HCT116 (cell line): Measurements from ENCODE around the gene MOV10L1. TPM values are rescaled to one million over a fixed set of nuclear protein-coding genes. Genes with fewer than 3 reads are reported as not detected.

Experiments
- ATAC-seq: fragments of 200-7000 bp; cut with Tn5 transposase; 2 replicates; pipeline ENCODE4 v1.9.1; 2020; ENCODE audit warnings: mild to moderate bottlenecking, moderate library complexity
- BruUV-seq: library from RNA; stranded (reverse); fragments of 400-500 nt; replicated peaks from 2 replicates; lab custom pipeline; 2021; lab: Mats Ljungman, UMichigan
- CTCF ChIA-PET: fragments of 300-600 bp; sonication (Branson Sonifier 250); formaldehyde crosslinking; loops from one replicate; lab custom pipeline; 2021; ENCODE audit warnings: antibody characterized with exemption; lab: Charles Lee
- POLR2A ChIA-PET: fragments of 300-600, 350-600 bp; sonication (Branson Sonifier 250); formaldehyde crosslinking; loops from one replicate; lab custom pipeline; 2021; ENCODE audit warnings: antibody characterized with exemption; lab: Charles Lee
- RAD21 ChIA-PET, 2 experiments: fragments of 300-600 bp; sonication (Branson Sonifier 250); formaldehyde crosslinking; loops; one replicate each; lab custom pipeline; 2023; ENCODE audit warnings: low total read pairs in 2 of 2; ENCODE audit not compliant: uncharacterized antibody in 2 of 2, unreplicated experiment in 2 of 2, low non-redundant PET in 1 of 2; lab: Charles Lee
- DNase-seq: peaks from one replicate; pipeline ENCODE4 v3.0.0-alpha.2; 2010; ENCODE audit warnings: low read depth, low spot score
- H2AFZ ChIP-seq: fragments of 200-600 bp; shearing (Covaris generic), sonication (generic); 2 replicates; pipeline ENCODE4 v1.6.1; 2017; ENCODE audit warnings: low read depth, mixed run types, mixed read lengths, antibody characterized with exemption, low read length; ENCODE audit not compliant: poor library complexity, severe bottlenecking
- H3K27ac ChIP-seq: 2 replicates; pipeline ENCODE4 v1.5.1; 2012; ENCODE audit warnings: low read depth, low read length
- H3K27me3 ChIP-seq: fragments of 200-600 bp; sonication (generic); 2 replicates; pipeline ENCODE4 v1.6.1; 2016; ENCODE audit warnings: mixed run types, low read length, mixed read lengths; ENCODE audit not compliant: insufficient read depth
- H3K36me3 ChIP-seq, 2 experiments: fragments of 200-500 bp in 1 of 2; fragments of 200-600 bp in 1 of 2; sonication (Bioruptor generic) in 1 of 2; sonication (generic) in 1 of 2; 2 replicates each; pipeline versions ENCODE4 v1.5.1 to v1.6.1; 2014 to 2016; ENCODE audit warnings: low read length in 2 of 2, inconsistent platforms in 1 of 2, mixed read lengths in 1 of 2, mixed run types in 1 of 2; ENCODE audit not compliant: insufficient read depth in 2 of 2, control insufficient read depth in 1 of 2
- H3K4me1 ChIP-seq, 2 experiments: fragments of 200-600 bp in 1 of 2; sonication (generic) in 1 of 2; 2 replicates each; pipeline versions ENCODE4 v1.5.1 to v1.6.1; 2012 to 2017; ENCODE audit warnings: low read length in 2 of 2, inconsistent platforms in 1 of 2, mild to moderate bottlenecking in 1 of 2, mixed read lengths in 1 of 2, mixed run types in 1 of 2, moderate library complexity in 1 of 2; ENCODE audit not compliant: insufficient read depth in 2 of 2, control insufficient read depth in 1 of 2
- H3K4me2 ChIP-seq: fragments of 200-600 bp; sonication (generic); 2 replicates; pipeline ENCODE4 v1.6.1; 2017; ENCODE audit warnings: mixed run types, low read length, mixed read lengths
- H3K4me3 ChIP-seq, 2 experiments: fragments of 200-600 bp in 1 of 2; sonication (generic) in 1 of 2; replicated peaks in 1 of 2; 2 replicates each; pipeline ENCODE4 v1.5.1; 2011 to 2016; ENCODE audit warnings: low read length in 2 of 2, control low read depth in 1 of 2, low read depth in 1 of 2, mild to moderate bottlenecking in 1 of 2, mixed read lengths in 1 of 2, mixed run types in 1 of 2
- H3K79me2 ChIP-seq: fragments of 200-600 bp; sonication (generic); 2 replicates; pipeline ENCODE4 v1.6.1; 2017; ENCODE audit warnings: mild to moderate bottlenecking, mixed run types, low read length, moderate library complexity, mixed read lengths; ENCODE audit not compliant: insufficient read depth
- H3K9ac ChIP-seq: fragments of 200-600 bp; sonication (generic); 2 replicates; pipeline ENCODE4 v1.6.1; 2016; ENCODE audit warnings: low read length, mixed read lengths
- H3K9me2 ChIP-seq: fragments of 200-600 bp; sonication (generic), shearing (Covaris generic); 2 replicates; pipeline ENCODE4 v1.6.1; 2017; ENCODE audit warnings: mixed run types, mild to moderate bottlenecking, moderate library complexity; ENCODE audit not compliant: insufficient read depth
- H3K9me3 ChIP-seq, 2 experiments: fragments of 200-500 bp in 1 of 2; fragments of 200-600 bp in 1 of 2; sonication (Bioruptor generic) in 1 of 2; sonication (generic) in 1 of 2; 2 replicates each; pipeline ENCODE4 v1.6.1; 2014 to 2017; ENCODE audit warnings: low read length in 2 of 2, mixed read lengths in 2 of 2, inconsistent platforms in 1 of 2, low read depth in 1 of 2, mild to moderate bottlenecking in 1 of 2, mixed run types in 1 of 2, moderate library complexity in 1 of 2; ENCODE audit not compliant: control insufficient read depth in 1 of 2, insufficient read depth in 1 of 2
- H4K20me1 ChIP-seq: fragments of 200-600 bp; sonication (generic), shearing (Covaris generic); 2 replicates; pipeline ENCODE4 v1.6.1; 2017; ENCODE audit warnings: mixed run types, mild to moderate bottlenecking, moderate library complexity; ENCODE audit not compliant: insufficient read depth
- ATF3 ChIP-seq: IDR thresholded peaks from 2 replicates; pipeline ENCODE4 v1.6.1; 2012
- CBX3 ChIP-seq: IDR thresholded peaks from 2 replicates; pipeline ENCODE4 v1.6.1; 2012; ENCODE audit warnings: low read depth
- CEBPB ChIP-seq: IDR thresholded peaks from 2 replicates; pipeline ENCODE4 v1.6.1; 2012; ENCODE audit warnings: low read depth
- EZH2 ChIP-seq: fragments of 200-600 bp; sonication (generic); IDR thresholded peaks from 2 replicates; pipeline ENCODE4 v1.6.1; 2017; ENCODE audit warnings: antibody characterized with exemption, mixed run types
- FOSL1 ChIP-seq: IDR thresholded peaks from 2 replicates; pipeline ENCODE4 v1.6.1; 2012; ENCODE audit warnings: low read depth
- JUND ChIP-seq: IDR thresholded peaks from 2 replicates; pipeline ENCODE4 v1.6.1; 2012
- POLR2A ChIP-seq: IDR thresholded peaks from 2 replicates; pipeline ENCODE4 v1.7.0; 2011; ENCODE audit warnings: borderline replicate concordance; ENCODE audit not compliant: insufficient read depth, insufficient read length; ENCODE audit errors: extremely low read depth
- POLR2AphosphoS5 ChIP-seq: IDR thresholded peaks from 2 replicates; pipeline ENCODE4 v1.6.1; 2011; ENCODE audit warnings: mild to moderate bottlenecking, low read depth, low read length, moderate library complexity
- RAD21 ChIP-seq: IDR thresholded peaks from 2 replicates; pipeline ENCODE4 v1.6.1; 2012; ENCODE audit warnings: low read depth, mild to moderate bottlenecking
- SIN3A ChIP-seq: IDR thresholded peaks from 2 replicates; pipeline ENCODE4 v1.6.1; 2012; ENCODE audit warnings: low read depth
- SP1 ChIP-seq: IDR thresholded peaks from 2 replicates; pipeline ENCODE4 v1.6.1; 2012; ENCODE audit warnings: low read depth
- SRF ChIP-seq: IDR thresholded peaks from 2 replicates; pipeline ENCODE4 v1.6.1; 2012; ENCODE audit warnings: low read depth
- ZNF274 ChIP-seq: fragments of 200-500 bp; sonication (Bioruptor generic); IDR thresholded peaks from 2 replicates; pipeline ENCODE4 v1.6.1; 2014; ENCODE audit warnings: mild to moderate bottlenecking, low read depth, low read length, inconsistent platforms
- intact Hi-C: fragments of 100-400 bp; cut with micrococcal nuclease; formaldehyde crosslinking; loops from 2 replicates; pipeline ENCODE4 v1.10.0; 2022
- total RNA-seq: library from RNA; stranded (reverse); gene quantifications from one replicate; pipeline ENCODE4 v1.2.1, GENCODE V29; 2021; ENCODE audit not compliant: unreplicated experiment
- TF ChIP-seq, protein P1 (sequence below): IDR thresholded peaks from 2 replicates; pipeline ENCODE4 v1.6.1; 2011; ENCODE audit warnings: mild to moderate bottlenecking, low read length, moderate library complexity; ENCODE audit not compliant: insufficient replicate concordance; ENCODE audit errors: extremely low read depth
- TF ChIP-seq, protein P2 (sequence below): IDR thresholded peaks from 2 replicates; pipeline ENCODE4 v1.6.1; 2012
- TF ChIP-seq, protein P3 (sequence below): IDR thresholded peaks from 2 replicates; pipeline ENCODE4 v1.6.1; 2012; ENCODE audit warnings: low read depth

MOV10L1 gene
- total RNA-seq, 1 experiment from 2014 or later = not detected

DNA sequence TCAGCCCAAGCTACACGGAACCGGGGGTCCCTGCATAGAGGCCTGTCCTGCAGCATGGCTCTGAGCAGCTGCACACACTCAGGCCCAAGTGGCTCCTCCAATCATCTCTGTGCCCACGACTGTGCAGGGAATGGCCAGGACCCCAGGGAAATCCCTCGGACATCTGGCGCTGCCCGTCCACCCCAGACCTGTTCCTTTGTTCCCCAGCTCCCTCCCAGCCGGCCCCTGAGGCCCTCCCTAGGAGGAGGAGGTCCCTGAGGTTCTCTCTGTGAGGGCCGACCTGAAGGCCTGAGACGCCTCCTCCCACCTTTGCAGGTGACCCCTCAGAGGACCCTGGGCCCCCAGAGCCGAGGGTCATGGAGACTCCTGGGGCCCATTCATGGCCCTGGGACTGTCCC, 5.7 kb upstream of the MOV10L1 start:
- ChIA-PET CTCF (no interaction called here), POLR2A (no interaction called here)
- H3K27ac ChIP-seq = no peak overlapping the region
- H4K20me1 ChIP-seq = no peaks in the 10 kb centered on the region
- no peak for DNase-seq
- no peak for ATAC-seq
- TF ChIP-seq SRF (no peak), SP1 (no peak), JUND (no peak), POLR2AphosphoS5 (no peak), SIN3A (no peak), FOSL1 (no peak), CEBPB (no peak), ZNF274 (no peak)
- TF ChIP-seq, protein P1, sequence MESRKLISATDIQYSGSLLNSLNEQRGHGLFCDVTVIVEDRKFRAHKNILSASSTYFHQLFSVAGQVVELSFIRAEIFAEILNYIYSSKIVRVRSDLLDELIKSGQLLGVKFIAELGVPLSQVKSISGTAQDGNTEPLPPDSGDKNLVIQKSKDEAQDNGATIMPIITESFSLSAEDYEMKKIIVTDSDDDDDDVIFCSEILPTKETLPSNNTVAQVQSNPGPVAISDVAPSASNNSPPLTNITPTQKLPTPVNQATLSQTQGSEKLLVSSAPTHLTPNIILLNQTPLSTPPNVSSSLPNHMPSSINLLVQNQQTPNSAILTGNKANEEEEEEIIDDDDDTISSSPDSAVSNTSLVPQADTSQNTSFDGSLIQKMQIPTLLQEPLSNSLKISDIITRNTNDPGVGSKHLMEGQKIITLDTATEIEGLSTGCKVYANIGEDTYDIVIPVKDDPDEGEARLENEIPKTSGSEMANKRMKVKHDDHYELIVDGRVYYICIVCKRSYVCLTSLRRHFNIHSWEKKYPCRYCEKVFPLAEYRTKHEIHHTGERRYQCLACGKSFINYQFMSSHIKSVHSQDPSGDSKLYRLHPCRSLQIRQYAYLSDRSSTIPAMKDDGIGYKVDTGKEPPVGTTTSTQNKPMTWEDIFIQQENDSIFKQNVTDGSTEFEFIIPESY = no peak
- TF ChIP-seq, all 23 proteins: peak for 0
- no peak overlapping the region for H2AFZ ChIP-seq
- no peak overlapping the region for H3K9ac ChIP-seq
- no peak overlapping the region for H3K4me3 ChIP-seq
- no TSS peak for BruUV-seq
- H3K9me3 ChIP-seq = peaks cover 0 to 3% of the 10 kb centered on the region in 2 experiments; a peak in 1 of 4 replicates
- H3K36me3 ChIP-seq = no peaks in the 10 kb centered on the region
- intact Hi-C loops = no loop called here
- no peaks in the 10 kb centered on the region for H3K79me2 ChIP-seq
- RAD21 ChIA-PET = no interaction called here
- H3K4me1 ChIP-seq = peaks cover 0 to 10% of the 10 kb centered on the region in 2 experiments; a peak in 3 of 4 replicates
- H3K27me3 ChIP-seq = no peaks in the 10 kb centered on the region
- no peak overlapping the region for H3K4me2 ChIP-seq
- H3K9me2 ChIP-seq = no peaks in the 10 kb centered on the region

DNA sequence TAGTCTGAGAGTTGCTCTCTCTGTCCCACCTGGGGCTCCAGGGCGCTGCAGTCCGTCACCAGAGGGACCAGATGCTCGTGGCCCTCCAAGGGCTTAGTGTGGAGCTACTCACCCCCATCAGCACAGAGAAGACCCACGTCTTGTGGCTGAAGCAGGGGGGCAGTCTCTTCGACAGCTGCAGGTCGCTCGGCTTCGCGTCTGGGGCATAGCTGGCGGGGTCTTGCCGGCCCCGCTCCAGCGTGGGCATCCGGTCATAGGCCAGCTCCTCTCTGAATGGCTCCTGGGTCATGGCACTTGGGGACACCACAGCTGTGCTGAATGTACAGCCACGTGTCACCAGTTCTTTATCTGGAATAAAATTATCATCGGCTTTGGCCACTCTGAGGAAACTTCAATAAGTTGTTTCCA, 5.2 kb upstream of the MOV10L1 start:
- Histone ChIP-seq H3K27ac (no peak overlapping the region), H3K9me3 (peaks cover 0 to 3% of the 10 kb centered on the region in 2 experiments; a peak in 1 of 4 replicates), H3K4me3 (no peak overlapping the region), H3K4me2 (no peak overlapping the region), H3K27me3 (no peaks in the 10 kb centered on the region), H4K20me1 (no peaks in the 10 kb centered on the region), H3K4me1 (peaks cover 0 to 10% of the 10 kb centered on the region in 2 experiments; a peak in 3 of 4 replicates), H3K36me3 (no peaks in the 10 kb centered on the region), H3K79me2 (no peaks in the 10 kb centered on the region), H3K9me2 (no peaks in the 10 kb centered on the region), H2AFZ (no peak overlapping the region), H3K9ac (no peak overlapping the region)
- intact Hi-C loops = no loop called here
- no peak for ATAC-seq
- CTCF ChIA-PET = no interaction called here
- POLR2A ChIA-PET = no interaction called here
- RAD21 ChIA-PET = no interaction called here
- no peak for DNase-seq
- BruUV-seq = no TSS peak
- TF ChIP-seq POLR2AphosphoS5 (no peak), POLR2A (no peak), JUND (no peak), SP1 (no peak), ATF3 (no peak), RAD21 (no peak), FOSL1 (no peak), EZH2 (no peak), CBX3 (no peak), ZNF274 (no peak), SIN3A (no peak)
- TF ChIP-seq, protein P2, sequence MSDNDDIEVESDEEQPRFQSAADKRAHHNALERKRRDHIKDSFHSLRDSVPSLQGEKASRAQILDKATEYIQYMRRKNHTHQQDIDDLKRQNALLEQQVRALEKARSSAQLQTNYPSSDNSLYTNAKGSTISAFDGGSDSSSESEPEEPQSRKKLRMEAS = no peak
- TF ChIP-seq, protein P3, sequence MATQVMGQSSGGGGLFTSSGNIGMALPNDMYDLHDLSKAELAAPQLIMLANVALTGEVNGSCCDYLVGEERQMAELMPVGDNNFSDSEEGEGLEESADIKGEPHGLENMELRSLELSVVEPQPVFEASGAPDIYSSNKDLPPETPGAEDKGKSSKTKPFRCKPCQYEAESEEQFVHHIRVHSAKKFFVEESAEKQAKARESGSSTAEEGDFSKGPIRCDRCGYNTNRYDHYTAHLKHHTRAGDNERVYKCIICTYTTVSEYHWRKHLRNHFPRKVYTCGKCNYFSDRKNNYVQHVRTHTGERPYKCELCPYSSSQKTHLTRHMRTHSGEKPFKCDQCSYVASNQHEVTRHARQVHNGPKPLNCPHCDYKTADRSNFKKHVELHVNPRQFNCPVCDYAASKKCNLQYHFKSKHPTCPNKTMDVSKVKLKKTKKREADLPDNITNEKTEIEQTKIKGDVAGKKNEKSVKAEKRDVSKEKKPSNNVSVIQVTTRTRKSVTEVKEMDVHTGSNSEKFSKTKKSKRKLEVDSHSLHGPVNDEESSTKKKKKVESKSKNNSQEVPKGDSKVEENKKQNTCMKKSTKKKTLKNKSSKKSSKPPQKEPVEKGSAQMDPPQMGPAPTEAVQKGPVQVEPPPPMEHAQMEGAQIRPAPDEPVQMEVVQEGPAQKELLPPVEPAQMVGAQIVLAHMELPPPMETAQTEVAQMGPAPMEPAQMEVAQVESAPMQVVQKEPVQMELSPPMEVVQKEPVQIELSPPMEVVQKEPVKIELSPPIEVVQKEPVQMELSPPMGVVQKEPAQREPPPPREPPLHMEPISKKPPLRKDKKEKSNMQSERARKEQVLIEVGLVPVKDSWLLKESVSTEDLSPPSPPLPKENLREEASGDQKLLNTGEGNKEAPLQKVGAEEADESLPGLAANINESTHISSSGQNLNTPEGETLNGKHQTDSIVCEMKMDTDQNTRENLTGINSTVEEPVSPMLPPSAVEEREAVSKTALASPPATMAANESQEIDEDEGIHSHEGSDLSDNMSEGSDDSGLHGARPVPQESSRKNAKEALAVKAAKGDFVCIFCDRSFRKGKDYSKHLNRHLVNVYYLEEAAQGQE = no peak
